ENCODE data around the gene PPP1R1B. TPM values are rescaled to one million over a fixed set of nuclear protein-coding genes. Genes with fewer than 3 reads are reported as not detected.

The PPP1R1B gene
- total RNA-seq, 1 donor = not detected

DNA sequence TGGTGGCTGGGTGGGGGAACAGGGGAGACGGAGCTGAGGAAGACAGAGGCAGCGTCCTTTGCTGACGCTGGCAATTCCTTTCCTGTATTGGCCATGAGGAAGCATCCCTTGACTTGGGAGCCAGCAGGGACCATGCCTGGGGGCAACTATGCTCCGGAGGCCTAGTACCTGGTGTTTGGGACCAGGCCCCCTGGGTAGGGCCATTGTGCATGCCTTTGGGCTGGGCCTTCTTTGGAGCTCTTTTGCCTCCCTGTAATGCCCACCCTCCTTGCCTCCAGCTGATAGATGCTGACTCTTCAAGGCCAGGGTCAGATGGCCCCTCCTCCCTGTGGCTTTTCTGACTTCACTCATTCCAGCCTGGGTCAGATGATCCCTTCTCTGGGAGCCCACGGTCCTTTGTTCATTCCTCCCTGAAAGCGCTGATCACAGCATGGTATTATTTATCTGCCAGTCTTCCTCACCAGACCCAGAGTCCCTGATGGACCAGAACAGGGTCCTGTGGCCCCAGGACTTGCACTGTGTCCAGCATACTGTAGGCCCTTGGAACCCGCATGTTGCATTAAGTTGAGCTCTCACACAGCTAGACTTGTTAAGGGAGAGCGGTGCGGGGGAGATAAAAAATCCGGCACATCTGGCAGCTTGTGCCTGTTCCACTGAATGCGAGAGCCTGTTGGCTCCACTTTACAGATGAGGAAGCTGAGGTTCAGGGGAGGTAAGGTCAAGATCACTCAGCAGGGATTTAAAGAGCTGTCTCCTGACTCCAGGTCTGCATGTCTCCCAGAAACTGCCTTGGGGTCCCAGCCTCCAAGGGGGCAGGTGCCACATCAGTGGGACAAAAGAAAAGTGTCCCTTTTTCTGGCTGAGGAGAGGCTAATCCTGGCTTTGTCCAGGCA is 13.1 kb downstream of the PPP1R1B start:
- TF ChIP-seq, protein P1, sequence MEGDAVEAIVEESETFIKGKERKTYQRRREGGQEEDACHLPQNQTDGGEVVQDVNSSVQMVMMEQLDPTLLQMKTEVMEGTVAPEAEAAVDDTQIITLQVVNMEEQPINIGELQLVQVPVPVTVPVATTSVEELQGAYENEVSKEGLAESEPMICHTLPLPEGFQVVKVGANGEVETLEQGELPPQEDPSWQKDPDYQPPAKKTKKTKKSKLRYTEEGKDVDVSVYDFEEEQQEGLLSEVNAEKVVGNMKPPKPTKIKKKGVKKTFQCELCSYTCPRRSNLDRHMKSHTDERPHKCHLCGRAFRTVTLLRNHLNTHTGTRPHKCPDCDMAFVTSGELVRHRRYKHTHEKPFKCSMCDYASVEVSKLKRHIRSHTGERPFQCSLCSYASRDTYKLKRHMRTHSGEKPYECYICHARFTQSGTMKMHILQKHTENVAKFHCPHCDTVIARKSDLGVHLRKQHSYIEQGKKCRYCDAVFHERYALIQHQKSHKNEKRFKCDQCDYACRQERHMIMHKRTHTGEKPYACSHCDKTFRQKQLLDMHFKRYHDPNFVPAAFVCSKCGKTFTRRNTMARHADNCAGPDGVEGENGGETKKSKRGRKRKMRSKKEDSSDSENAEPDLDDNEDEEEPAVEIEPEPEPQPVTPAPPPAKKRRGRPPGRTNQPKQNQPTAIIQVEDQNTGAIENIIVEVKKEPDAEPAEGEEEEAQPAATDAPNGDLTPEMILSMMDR (IDR thresholded peaks at IDR 0.05; ENCODE audit: insufficient read depth, low read depth, low read length) = no peak
- DNase-seq (ENCODE audit: low read depth) = no peak
- H3K4me3 ChIP-seq (ENCODE audit: low read depth, low read length) = no peak overlapping the region

DNA sequence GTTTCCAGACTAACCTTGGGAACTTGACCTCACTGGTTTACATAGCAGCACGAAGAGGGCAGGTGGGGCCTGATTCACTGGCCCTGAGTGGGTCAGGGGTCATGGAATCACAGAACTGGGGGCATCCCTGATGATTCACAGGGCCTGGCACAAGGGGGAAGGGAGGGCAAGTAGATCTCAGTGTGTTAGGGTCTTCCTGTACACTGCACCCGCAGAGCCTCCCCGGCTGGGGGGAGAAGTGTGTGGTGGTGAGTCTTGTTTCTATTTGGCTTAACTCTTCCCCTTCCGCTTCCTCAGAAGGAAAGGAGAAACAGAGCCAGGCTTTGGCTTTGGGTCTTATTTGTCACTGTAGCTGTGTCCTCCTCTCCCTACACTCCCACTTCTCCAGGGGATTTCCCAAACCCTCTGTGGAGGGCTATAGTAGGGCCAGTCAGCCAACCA is 13.9 kb downstream of the PPP1R1B start:
- TF ChIP-seq, protein P1 (IDR thresholded peaks at IDR 0.05; ENCODE audit: insufficient read depth, low read depth, low read length) = no peak
- DNase-seq (ENCODE audit: low read depth) = no peak
- H3K4me3 ChIP-seq (ENCODE audit: low read depth, low read length) = no peak overlapping the region

DNA sequence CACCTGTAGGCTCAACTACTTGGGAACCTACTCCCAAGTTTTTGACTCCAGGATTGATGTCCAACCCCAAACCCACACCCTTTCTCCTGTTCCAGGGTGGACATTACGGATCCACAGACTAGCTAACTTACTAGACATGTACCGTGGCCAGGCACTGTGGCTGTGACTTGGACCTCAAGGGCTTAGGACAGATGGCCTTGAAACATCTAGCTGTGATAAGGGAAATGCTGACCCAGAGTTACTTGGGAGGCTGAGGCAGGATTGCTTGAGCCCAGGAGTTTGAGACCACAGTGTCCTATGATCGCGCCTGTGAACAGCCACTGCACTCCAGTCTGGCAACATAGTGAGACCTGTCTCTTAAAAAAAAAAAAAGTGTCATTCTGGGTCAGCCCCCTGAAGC is 14.3 kb downstream of the PPP1R1B start:
- TF ChIP-seq, protein P1 (IDR thresholded peaks at IDR 0.05; ENCODE audit: insufficient read depth, low read depth, low read length) = no peak
- H3K4me3 ChIP-seq (ENCODE audit: low read depth, low read length) = no peak overlapping the region
- DNase-seq (ENCODE audit: low read depth) = no peak

DNA sequence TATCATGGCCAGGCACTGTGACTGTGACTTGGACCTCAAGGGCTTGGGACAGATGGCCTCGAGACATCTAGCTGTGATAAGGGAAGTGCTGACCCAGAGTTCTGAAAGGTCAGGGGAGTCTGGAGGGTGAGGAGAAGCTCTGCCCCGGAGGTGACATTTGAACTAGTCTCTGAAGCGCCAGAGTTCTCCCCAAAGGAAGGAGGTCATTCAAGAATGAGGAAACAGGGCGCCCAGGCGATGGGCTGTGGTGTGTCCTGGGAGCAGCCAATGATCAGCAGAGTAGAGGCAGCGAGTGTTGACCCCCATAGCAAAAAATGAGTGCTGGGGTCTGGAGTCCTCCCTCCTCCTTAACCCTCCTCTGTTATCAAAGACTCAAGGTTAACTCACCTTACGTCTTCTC is 15.1 kb downstream of the PPP1R1B start:
- TF ChIP-seq, protein P1 (IDR thresholded peaks at IDR 0.05; ENCODE audit: insufficient read depth, low read depth, low read length) = no peak
- no peak overlapping the region for H3K4me3 ChIP-seq (ENCODE audit: low read depth, low read length)
- DNase-seq (ENCODE audit: low read depth) = no peak

DNA sequence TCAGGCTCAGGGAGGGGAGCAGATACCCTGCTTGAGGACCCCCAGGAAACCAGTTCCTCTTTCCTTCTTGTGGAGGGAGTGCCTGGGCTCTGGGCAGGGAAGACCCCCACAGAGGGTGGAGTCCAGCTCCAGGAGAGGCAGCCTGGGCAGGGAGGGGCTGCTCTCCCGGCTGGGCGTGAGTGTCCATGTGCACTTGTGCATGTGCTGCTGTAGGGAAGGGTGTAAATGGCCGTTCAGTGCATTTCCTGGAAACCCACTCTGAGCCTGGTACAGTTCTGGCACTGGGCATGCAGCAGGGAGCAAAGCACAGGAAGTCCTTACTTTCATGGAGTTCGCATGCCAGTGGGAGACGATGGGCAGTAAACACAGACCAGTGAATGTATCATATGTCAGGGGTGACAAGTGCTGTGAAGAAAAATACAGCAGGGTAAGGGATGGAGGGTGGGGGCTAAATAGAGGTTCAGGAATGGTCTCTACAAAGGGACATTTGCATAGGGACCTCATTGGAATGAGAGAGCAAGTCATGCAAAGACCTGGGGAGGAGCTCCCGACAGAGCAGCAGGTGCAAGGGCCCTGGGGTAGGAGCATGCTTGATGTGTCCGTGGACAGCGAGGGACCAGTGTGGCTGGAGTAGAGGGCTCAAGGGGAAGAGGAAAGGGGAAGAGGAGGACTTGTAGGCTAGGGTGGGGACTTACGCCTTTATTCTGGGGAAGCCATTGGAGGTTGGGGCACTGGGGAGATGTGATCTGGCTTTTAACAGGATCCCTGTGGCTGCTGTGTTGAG is 15.7 kb downstream of the PPP1R1B start:
- H3K4me3 ChIP-seq (ENCODE audit: low read depth, low read length) = no peak overlapping the region
- TF ChIP-seq, protein P1 (IDR thresholded peaks at IDR 0.05; ENCODE audit: insufficient read depth, low read depth, low read length) = no peak
- DNase-seq (ENCODE audit: low read depth) = no peak

DNA sequence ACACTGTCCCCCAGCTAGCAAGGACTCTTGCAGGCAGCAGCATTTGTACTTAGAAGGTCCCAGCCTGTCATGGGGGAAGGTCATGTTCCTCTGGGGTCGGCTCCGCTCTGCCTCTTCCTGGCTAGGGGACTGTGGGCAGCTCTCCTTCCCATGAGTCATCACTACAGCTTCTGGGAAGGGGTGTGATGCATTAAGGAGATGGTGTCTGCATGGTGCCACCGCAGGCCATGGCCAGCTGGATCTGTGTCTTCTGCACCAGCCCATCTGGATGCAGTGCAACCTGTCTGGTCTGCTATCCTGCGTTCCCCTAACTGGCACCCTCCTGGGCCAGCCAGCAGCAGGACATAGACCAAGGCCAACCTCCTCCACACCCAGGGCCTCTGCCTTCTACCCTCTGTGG is 16.5 kb downstream of the PPP1R1B start:
- no peak for DNase-seq (ENCODE audit: low read depth)
- no peak overlapping the region for H3K4me3 ChIP-seq (ENCODE audit: low read depth, low read length)
- TF ChIP-seq, protein P1 (IDR thresholded peaks at IDR 0.05; ENCODE audit: insufficient read depth, low read depth, low read length) = no peak

Measured in fibroblast of villous mesenchyme (primary cell).